T-helper 22 cell (primary cell): ENCODE results near the gene RRAD.
"Not testable (repeated sequence)": the region's sequence is repeated elsewhere in the genome, so short reads cannot be mapped to it uniquely, and the experiment has no call there.

Experiments used
- DNase-seq: peaks from one replicate; pipeline ENCODE4 v3.0.0-alpha.2; 2020; ENCODE audit warnings: low read depth

Gene RRAD

DNA sequence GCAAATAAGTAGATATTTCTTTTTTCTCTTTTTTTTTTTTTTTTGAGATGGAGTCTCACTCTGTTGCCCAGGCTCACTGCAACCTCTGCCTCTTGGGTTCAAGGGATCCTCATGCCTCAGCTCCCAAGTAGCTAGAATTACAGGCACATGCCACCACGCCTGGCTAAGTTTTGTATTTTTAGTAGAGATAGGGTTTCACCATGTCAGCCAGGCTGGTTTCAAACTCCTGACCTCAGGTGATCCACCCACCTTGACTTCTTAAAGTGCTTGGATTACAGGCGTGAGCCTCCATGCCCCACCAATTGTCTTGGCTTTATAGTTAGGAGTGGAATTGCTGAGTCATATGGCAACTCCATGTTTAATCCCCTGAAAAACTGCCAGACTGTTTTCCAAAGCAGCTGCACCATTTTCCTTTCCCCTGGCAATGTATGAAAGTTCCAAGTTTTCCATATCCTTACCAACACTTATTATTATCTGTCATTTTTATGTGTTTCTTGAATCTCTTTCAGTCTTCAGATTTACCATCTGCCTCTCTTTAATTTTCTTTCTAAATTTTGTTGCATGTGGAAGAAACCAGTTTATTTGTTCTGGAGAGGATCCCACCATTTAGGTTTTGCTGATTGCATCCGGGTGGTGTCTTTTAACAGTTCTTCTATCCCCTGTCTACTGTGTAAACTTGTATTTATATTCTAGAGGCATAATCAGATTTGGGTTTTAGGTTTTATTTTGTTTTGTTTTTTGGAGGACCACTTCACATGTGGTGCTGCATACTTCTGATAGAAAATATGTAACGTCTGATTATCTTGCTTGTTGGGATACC, 25.8 kb upstream of the RRAD start:
- DNase-seq, result no peak

- DNase-seq, result no peak
These were observed 25.1 kb upstream of the RRAD start for GRCh38 chr16:66950437-66950836.

GRCh38 chr16:66949472-66949871, 24.1 kb upstream of the RRAD start:
- DNase-seq, result no peak

DNA sequence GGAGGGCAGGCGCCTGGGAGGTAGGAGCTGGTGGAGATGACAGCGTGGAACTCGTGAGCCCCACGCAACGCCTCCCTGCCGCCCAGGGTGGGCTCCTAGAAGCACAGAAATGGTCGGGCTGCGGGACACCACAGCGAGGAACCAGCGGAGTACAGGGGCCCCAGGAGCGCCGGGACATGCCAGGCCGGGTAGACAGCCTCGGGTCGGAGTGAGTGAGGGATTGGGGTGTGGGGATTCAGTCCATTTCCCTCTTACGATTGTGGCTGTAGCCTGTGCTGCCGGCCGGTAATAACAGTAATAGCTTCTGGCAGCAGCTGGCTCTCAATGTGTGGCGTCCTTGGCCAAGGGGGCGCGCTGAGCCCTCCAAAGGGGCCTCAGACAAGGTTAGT, 23.5 kb upstream of the RRAD start:
- no peak for DNase-seq

DNA sequence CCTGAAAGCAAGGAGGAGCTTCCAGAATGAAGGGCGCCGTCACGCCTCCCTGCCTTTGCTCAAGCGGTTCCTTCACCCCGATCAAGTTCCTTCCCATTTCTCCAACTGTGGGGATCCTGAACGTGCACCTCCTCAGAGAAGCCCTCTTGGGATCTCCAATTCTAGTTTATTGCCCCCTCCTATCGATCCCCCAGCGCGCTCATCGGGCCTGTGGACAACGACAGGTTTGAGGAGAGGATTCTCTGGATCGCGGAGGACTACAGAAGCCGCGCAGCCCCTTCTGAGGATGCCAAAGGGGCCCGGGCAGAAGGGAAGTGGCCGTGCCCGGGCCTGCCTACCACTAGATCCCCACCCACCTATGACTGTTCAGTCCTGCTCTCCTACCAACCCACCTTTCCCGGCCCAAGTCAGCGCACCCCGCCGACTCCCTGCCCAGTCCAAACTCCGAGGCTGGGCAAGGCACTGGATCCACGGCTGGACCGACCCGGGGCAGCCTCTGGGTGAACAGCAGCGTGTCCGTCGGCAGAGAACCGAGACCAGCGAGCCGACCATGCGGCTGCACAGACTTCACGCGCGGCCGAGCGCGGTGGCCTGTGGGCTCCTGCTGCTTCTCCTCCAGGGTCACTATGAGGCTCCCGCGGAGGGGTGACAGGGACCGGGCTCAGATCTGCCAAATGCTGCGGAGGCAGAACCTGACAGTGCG, 22.9 kb upstream of the RRAD start:
- no peak for DNase-seq

DNA sequence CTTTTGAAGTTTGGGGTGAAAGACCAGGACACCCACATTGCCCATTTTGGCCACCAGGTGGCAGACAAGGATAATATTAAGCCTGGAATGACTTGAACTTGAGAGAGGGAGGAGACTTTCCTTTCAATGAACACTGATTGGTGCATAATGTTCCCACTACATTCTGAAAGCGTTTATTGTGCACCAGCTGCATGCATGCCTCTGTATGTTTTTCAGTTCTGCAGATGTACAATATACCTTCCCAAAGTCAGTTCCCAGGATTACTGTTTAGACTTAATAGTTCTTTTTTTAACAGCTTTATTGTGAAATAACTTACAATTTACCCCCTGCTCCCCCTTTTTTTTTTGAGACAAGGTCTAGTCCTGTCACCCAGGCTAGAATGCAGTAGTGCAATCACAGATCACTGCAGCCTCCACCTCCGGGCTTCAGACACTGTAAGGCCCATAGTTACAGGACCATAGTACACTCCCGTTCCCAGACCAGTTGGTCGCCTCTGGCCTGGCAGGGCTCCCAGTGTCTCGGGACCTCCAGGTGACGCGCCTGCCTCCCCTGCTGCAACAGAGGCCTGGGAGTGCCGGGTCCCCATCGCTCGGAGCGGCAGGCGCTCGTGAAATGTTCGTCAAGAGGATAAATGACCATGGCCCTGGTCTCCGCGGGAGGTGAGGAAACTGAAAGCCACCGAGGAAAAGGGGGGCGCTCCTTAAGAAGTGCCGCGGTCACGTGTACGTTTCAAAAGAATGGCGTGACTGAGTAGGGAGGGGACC, 22.1 kb upstream of the RRAD start:
- DNase-seq, result peak; percentile 58

DNA sequence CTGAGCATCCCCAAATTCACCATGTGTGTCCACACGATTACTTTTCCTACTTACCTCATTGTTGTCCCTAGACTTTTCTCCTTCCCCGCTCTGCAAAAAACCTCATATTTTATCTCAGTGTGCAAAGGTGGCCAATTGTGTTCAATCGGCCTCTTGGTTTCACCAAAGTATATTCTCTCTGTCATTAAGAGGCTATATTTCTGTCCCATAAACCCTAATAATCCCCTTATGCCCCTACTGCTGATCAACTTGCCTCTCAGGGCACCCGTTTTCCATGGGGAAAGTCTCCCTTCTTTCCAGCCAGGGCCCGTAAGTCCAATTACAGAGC, 21.6 kb upstream of the RRAD start:
- no peak for DNase-seq

GRCh38 chr16:66946541-66946940, 21.2 kb upstream of the RRAD start:
- DNase-seq, result no peak

DNA sequence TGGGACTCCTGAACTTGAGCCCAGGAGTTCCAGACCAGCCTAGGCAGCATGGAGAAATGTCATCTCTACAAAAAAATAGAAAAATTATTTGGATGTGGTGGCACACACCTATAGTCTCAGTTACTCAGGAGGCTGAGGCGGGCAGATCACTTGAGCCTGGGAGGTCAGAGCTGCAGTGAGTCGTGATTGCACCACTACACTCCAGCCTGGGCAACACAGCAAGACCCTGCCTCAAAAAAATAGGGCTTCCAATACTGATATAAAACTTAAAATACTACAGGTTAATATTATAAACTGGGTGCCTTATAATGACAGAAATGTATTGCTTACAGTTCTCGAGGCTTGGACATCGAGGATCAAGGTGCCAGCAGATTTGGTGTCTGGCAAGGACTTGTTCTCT, 20.6 kb upstream of the RRAD start:
- no peak for DNase-seq

DNA sequence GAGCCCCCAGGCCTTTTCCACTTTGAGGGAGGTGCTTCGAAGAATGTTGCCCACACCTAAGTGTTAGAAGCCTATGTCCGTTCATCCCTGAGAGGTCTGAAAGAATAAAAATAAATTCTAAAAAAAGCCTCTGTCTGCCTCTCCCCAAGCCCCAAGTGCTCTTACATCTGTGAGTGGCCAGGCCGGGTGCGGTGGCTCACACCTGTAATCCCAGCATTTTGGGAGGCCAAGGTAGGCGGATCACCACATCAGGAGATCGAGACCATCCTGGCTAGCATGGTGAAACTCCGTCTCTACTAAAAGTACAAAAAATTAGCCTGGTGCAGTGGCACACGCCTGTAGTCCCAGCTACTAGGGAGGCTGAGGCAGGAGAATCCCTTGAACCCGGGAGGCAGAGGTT, 19.6 kb upstream of the RRAD start:
- not testable (repeated sequence) for DNase-seq

DNA sequence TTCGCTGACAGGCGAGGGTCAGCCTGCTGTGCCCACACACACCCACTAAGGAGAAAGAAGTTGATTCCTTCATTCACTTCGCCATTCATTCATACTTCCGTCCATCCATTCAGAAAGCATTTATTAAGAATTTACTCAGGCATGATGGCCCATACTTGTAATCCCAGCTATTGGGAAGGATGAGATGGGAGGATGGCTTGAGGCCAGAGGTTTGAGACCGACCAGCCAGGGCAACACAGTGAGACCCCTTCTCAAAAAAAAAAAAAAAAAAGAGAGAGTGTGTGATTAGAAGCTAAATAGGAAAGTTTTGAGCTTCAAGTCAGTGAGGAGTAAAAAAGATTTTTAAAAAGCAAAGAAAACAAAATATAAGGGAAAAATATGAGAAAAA, 18.7 kb upstream of the RRAD start:
- no peak for DNase-seq

DNA sequence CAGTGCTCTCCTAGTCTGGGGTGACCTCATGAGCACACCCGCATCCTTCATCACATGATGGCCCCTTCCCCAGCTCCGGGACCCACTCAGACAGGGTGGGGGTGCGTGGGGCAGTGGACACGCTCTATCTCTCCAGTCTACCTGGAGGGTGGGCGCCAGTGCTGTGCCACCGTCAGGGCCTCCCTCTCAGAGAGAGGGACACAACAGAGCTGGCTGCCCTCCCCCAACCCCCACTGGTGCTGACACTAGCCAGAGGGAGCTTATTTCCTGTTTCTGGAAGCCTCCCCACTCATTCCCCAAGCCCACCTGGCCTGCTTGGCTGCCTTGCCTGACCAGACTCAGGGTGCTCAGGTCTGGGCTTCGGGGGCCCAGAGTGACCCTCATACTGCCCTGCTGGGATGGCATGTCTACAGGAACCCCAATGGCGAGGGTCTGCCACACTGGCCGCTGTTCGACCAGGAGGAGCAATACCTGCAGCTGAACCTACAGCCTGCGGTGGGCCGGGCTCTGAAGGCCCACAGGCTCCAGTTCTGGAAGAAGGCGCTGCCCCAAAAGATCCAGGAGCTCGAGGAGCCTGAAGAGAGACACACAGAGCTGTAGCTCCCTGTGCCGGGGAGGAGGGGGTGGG, 18.2 kb upstream of the RRAD start:
- no peak for DNase-seq

- no peak for DNase-seq
These were observed 17.6 kb upstream of the RRAD start for GRCh38 chr16:66942981-66943380.

DNA sequence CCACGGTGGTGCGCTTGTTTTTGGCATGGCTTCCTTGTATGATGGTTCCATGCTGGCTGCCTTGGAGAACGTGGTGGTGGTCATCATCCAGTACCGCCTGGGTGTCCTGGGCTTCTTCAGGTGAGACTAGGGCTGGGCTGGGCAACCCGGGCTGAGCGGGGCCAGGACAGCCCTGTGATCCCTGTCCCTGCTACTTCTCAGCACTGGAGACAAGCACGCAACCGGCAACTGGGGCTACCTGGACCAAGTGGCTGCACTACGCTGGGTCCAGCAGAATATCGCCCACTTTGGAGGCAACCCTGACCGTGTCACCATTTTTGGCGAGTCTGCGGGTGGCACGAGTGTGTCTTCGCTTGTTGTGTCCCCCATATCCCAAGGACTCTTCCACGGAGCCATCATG, 14.9 kb upstream of the RRAD start:
- no peak for DNase-seq

GRCh38 chr16:66939366-66939765, 14.0 kb upstream of the RRAD start:
- no peak for DNase-seq

DNA sequence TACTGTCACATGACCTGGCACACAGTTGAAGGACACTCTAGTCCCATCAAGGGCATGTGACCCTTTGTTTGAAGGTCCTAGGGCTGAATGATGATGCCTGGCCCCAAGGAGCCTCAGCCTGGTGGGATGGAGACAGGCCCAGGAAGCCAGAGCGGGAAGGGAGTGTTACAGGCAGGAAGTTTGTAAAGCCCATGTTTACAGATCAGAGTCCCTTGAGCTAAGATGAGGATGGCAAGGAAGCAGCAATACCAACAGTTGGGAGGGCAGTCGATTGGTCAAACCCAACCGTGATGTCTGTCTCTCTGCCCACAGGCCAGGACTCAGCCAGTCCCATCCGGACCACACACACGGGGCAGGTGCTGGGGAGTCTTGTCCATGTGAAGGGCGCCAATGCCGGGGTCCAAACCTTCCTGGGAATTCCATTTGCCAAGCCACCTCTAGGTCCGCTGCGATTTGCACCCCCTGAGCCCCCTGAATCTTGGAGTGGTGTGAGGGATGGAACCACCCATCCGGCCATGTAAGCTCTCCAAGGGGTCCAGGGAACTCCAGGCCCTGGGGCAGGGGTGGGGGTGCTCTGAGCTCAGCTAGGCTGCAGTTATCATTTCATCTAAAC, 12.5 kb upstream of the RRAD start:
- no peak for DNase-seq

GRCh38 chr16:66936889-66937554, 11.7 kb upstream of the RRAD start:
- no peak for DNase-seq

DNA sequence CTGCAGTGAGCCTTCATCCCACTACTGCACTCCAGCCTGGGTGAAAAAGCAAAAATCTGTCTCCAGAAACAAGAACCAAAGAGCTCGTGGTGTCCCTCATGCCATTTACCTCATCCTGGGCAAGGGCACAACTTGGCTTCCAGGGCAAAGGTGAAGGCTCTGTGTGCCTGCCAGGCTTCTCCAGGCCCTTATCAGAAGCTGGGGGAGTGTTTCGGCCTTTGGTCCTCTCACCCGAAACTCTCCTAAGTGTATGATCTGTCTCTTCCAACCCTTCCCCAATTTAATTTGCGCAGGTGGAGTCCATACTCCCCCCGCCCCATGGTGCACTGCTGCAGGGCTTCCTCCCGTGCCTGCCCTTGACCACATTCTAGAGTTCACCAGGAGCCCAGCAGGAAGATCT, 11.1 kb upstream of the RRAD start:
- DNase-seq, result no peak

- no peak for DNase-seq
These were observed 10.1 kb upstream of the RRAD start, which contains the start of gene CES2 for GRCh38 chr16:66935314-66936011. Gene CES2 (plus strand): TSS chr16:66935516. CDS start chr16:66935636, 120 bp downstream.

DNA sequence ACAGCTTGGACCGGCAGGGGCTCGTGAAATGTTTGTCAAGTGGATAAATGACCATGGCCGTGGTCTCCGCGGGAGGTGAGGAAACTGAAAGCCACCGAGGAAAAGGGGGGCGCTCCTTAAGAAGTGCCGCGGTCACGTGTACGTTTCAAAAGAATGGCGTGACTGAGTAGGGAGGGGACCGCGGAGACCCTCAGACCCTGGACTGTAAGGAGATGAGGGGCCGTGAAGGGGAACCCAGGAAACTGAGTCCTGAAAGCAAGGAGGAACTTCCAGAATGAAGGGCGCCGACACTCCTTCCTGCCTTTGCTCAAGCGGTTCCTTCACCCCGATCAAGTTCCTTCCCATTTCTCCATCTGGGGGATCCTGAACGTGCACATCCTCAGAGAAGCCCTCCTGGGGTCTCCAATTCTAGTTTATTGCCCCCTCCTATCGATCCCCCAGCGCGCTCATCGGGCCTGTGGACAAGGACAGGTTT, 9.5 kb upstream of the RRAD start:
- not testable (repeated sequence) for DNase-seq
